H1 (cell line): ENCODE measurements around the gene CEP192. TPM values are rescaled to one million over a fixed set of nuclear protein-coding genes. Genes with fewer than 3 reads are reported as not detected.

ENCODE experiments used
- CTCF ChIA-PET: fragments of 300-600 bp; sonication (Branson Sonifier 250); formaldehyde crosslinking; loops from one replicate; lab custom pipeline; 2021; ENCODE audit not compliant: partially characterized antibody; lab: Charles Lee
- POLR2A ChIA-PET: fragments of 300-600 bp; sonication (Branson Sonifier 250); formaldehyde crosslinking; loops from one replicate; lab custom pipeline; 2021; ENCODE audit warnings: inconsistent platforms; ENCODE audit not compliant: partially characterized antibody; lab: Charles Lee
- DNase-seq, 2 experiments: peaks; one replicate each; pipeline versions ENCODE4 v3.0.0 to v3.0.0-alpha.2; 2010 to 2022; ENCODE audit warnings: low spot score in 2 of 2, low read depth in 1 of 2, mixed read lengths in 1 of 2
- FAIRE-seq: peaks from 2 replicates; lab custom pipeline; 2011; peaks lifted over from hg19 to GRCh38; lab: Jason Lieb, UNC
- H2AFZ ChIP-seq: 2 replicates; pipeline ENCODE4 v1.8.1; 2012; ENCODE audit warnings: low read length, inconsistent platforms
- H2AK5ac ChIP-seq: 2 replicates; pipeline ENCODE4 v1.6.1; 2013; ENCODE audit warnings: low read depth, low read length
- H2BK120ac ChIP-seq: replicated peaks from 2 replicates; pipeline ENCODE3; 2013; ENCODE audit warnings: low read depth, low read length, inconsistent platforms
- H2BK12ac ChIP-seq: 2 replicates; pipeline ENCODE4 v1.6.1; 2013; ENCODE audit warnings: low read depth, low read length
- H2BK15ac ChIP-seq: 2 replicates; pipeline ENCODE4 v1.6.1; 2013; ENCODE audit warnings: low read length
- H2BK20ac ChIP-seq: 2 replicates; pipeline ENCODE4 v1.6.1; 2013; ENCODE audit warnings: low read length
- H2BK5ac ChIP-seq: 2 replicates; pipeline ENCODE4 v1.6.1; 2013; ENCODE audit warnings: low read depth, low read length
- H3K14ac ChIP-seq: 2 replicates; pipeline ENCODE4 v1.6.1; 2013; ENCODE audit warnings: inconsistent platforms; ENCODE audit not compliant: insufficient read length
- H3K18ac ChIP-seq: 2 replicates; pipeline ENCODE4 v1.6.1; 2013; ENCODE audit warnings: low read length; ENCODE audit errors: extremely low read depth
- H3K23ac ChIP-seq: 2 replicates; pipeline ENCODE4 v1.6.1; 2013; ENCODE audit warnings: inconsistent platforms; ENCODE audit not compliant: insufficient read length
- H3K23me2 ChIP-seq: 2 replicates; pipeline ENCODE4 v1.6.1; 2013; ENCODE audit warnings: low read depth, low read length
- H3K27ac ChIP-seq: 2 replicates; pipeline ENCODE4 v1.6.1; 2011; ENCODE audit warnings: low read depth, low read length, inconsistent platforms
- H3K27me3 ChIP-seq, 4 experiments: replicated peaks in 1 of 4; 1 replicate in 1 of 4; 2 replicates in 3 of 4; pipeline versions ENCODE4 v1.6.1 to v1.8.1; 2011 to 2013; ENCODE audit warnings: low read length in 3 of 4, mild to moderate bottlenecking in 3 of 4, inconsistent platforms in 2 of 4, mixed read lengths in 2 of 4, moderate library complexity in 1 of 4; ENCODE audit not compliant: control insufficient read depth in 3 of 4, insufficient read depth in 3 of 4; ENCODE audit errors: extremely low read depth in 1 of 4
- H3K36me3 ChIP-seq, 4 experiments: 2 replicates each; pipeline versions ENCODE4 v1.6.1 to v1.8.1; 2011 to 2013; ENCODE audit warnings: mild to moderate bottlenecking in 4 of 4, low read length in 3 of 4, moderate library complexity in 2 of 4, control low read depth in 1 of 4, inconsistent platforms in 1 of 4; ENCODE audit not compliant: insufficient read depth in 4 of 4, control insufficient read depth in 2 of 4
- H3K4ac ChIP-seq: replicated peaks from 2 replicates; pipeline ENCODE3; 2013; ENCODE audit warnings: low read length, low read depth, mixed read lengths, inconsistent platforms; ENCODE audit not compliant: insufficient read length
- H3K4me1 ChIP-seq, 4 experiments: replicated peaks in 1 of 4; 1 replicate in 1 of 4; 2 replicates in 3 of 4; pipeline versions ENCODE4 v1.6.1 to v1.8.1; 2011 to 2013; ENCODE audit warnings: low read length in 3 of 4, inconsistent platforms in 2 of 4, mixed read lengths in 1 of 4; ENCODE audit not compliant: insufficient read depth in 4 of 4, control insufficient read depth in 3 of 4
- H3K4me2 ChIP-seq, 2 experiments: 2 replicates each; pipeline versions ENCODE4 v1.6.1 to v1.8.1; 2011 to 2013; ENCODE audit warnings: low read depth in 2 of 2, low read length in 2 of 2, control low read depth in 1 of 2, inconsistent platforms in 1 of 2, mild to moderate bottlenecking in 1 of 2; ENCODE audit not compliant: insufficient read depth in 1 of 2
- H3K4me3 ChIP-seq, 4 experiments: fragments of 200-600, 300-600 bp in 1 of 4; sonication (generic), shearing (Covaris generic), sonication (Bioruptor Twin) in 1 of 4; 2 replicates each; pipeline versions ENCODE4 v1.5.1 to v1.8.1; 2011 to 2016; ENCODE audit warnings: low read length in 4 of 4, low read depth in 3 of 4, control low read depth in 2 of 4, inconsistent platforms in 2 of 4, mild to moderate bottlenecking in 2 of 4, mixed read lengths in 1 of 4, moderate library complexity in 1 of 4; ENCODE audit not compliant: insufficient read depth in 2 of 4; ENCODE audit errors: extremely low read depth in 1 of 4
- H3K56ac ChIP-seq: replicated peaks from 2 replicates; pipeline ENCODE3; 2013; ENCODE audit warnings: low read depth, mild to moderate bottlenecking, mixed read lengths, low read length, inconsistent platforms; ENCODE audit not compliant: insufficient read length
- H3K79me1 ChIP-seq: 2 replicates; pipeline ENCODE4 v1.6.1; 2013; ENCODE audit warnings: low read depth, low read length, control low read depth
- H3K79me2 ChIP-seq, 2 experiments: 2 replicates each; pipeline versions ENCODE4 v1.6.1 to v1.8.1; 2012 to 2013; ENCODE audit warnings: low read length in 2 of 2, mild to moderate bottlenecking in 2 of 2, inconsistent platforms in 1 of 2; ENCODE audit not compliant: insufficient read depth in 2 of 2, control insufficient read depth in 1 of 2
- H3K9ac ChIP-seq, 4 experiments: replicated peaks in 1 of 4; 1 replicate in 1 of 4; 2 replicates in 3 of 4; pipeline versions ENCODE4 v1.6.1 to v1.8.1; 2011 to 2013; ENCODE audit warnings: low read depth in 3 of 4, low read length in 3 of 4, control low read depth in 2 of 4, mild to moderate bottlenecking in 2 of 4, moderate library complexity in 2 of 4, inconsistent platforms in 1 of 4; ENCODE audit errors: extremely low read depth in 1 of 4
- H3K9me3 ChIP-seq, 2 experiments: 2 replicates each; pipeline versions ENCODE4 v1.6.1 to v1.8.1; 2012 to 2013; ENCODE audit warnings: mild to moderate bottlenecking in 2 of 2, moderate library complexity in 2 of 2, control low read depth in 1 of 2, inconsistent platforms in 1 of 2, low read depth in 1 of 2, low read length in 1 of 2, mixed read lengths in 1 of 2; ENCODE audit not compliant: insufficient read depth in 2 of 2
- H4K20me1 ChIP-seq, 2 experiments: replicated peaks in 1 of 2; 2 replicates each; pipeline versions ENCODE3 to v1.8.1; 2011 to 2013; ENCODE audit warnings: inconsistent platforms in 2 of 2, low read length in 2 of 2, mild to moderate bottlenecking in 1 of 2; ENCODE audit not compliant: insufficient read depth in 2 of 2, control insufficient read depth in 1 of 2
- H4K5ac ChIP-seq: 2 replicates; pipeline ENCODE4 v1.6.1; 2013; ENCODE audit warnings: low read length, low read depth, mixed read lengths, inconsistent platforms; ENCODE audit not compliant: insufficient read length
- H4K8ac ChIP-seq: 2 replicates; pipeline ENCODE4 v1.8.0; 2013; ENCODE audit warnings: mild to moderate bottlenecking, moderate library complexity, low read length, inconsistent platforms; ENCODE audit not compliant: insufficient read depth; ENCODE audit errors: extremely low read depth
- H4K91ac ChIP-seq: replicated peaks from 2 replicates; pipeline ENCODE3; 2013; ENCODE audit warnings: low read length, mixed read lengths, inconsistent platforms; ENCODE audit not compliant: insufficient read length
- ASH2L ChIP-seq: fragments of 200-600, 300-600 bp; sonication (generic); IDR thresholded peaks from one replicate; pipeline ENCODE4 v1.7.1; 2017; ENCODE audit warnings: low read length
- FOSL1 ChIP-seq: IDR thresholded peaks from 2 replicates; pipeline ENCODE4 v1.6.1; 2011; ENCODE audit warnings: mild to moderate bottlenecking, low read depth, low read length, moderate library complexity; ENCODE audit not compliant: insufficient read depth
- HDAC6 ChIP-seq: IDR thresholded peaks from one replicate; pipeline ENCODE4 v1.7.1; 2012; ENCODE audit warnings: low read depth, mild to moderate bottlenecking, inconsistent platforms, low read length, moderate library complexity
- MAFK ChIP-seq: IDR thresholded peaks from 2 replicates; pipeline ENCODE4 v1.6.1; 2012; ENCODE audit warnings: low read depth, mild to moderate bottlenecking, improper control_type of control experiment, low read length
- RXRA ChIP-seq: IDR thresholded peaks from 2 replicates; pipeline ENCODE4 v1.6.1; 2011; ENCODE audit warnings: low read depth, mild to moderate bottlenecking, low read length, moderate library complexity; ENCODE audit not compliant: insufficient read depth
- WGBS, 2 experiments: shearing (Covaris generic) in 1 of 2; methylation state at CpG; one replicate each; pipeline versions ENCODE4 v1.1.6 to v1.1.7; 2013 to 2015; ENCODE audit warnings: low lambda C conversion rate in 2 of 2, mixed read lengths in 2 of 2, inconsistent platforms in 1 of 2, low coverage in 1 of 2, missing lambda C conversion rate in 1 of 2; ENCODE audit not compliant: insufficient replicate concordance in 2 of 2, insufficient coverage in 1 of 2, insufficient read length in 1 of 2; ENCODE audit errors: extremely low coverage in 1 of 2, missing lambda C conversion rate in 1 of 2; 5-methylcytosine and 5-hydroxymethylcytosine counted together
- polyA plus RNA-seq, 7 experiments: library from polyadenylated mRNA; depleted of rRNA in 3 of 7; stranded (reverse) in 5 of 7; unstranded in 2 of 7; fragments of >200 nt in 5 of 7; fragments of 200-250 nt in 2 of 7; gene quantifications; 1 replicate in 5 of 7; 2 replicates in 1 of 7; 4 replicates in 1 of 7; pipeline versions ENCODE4 v1.2.1 to v1.2.3, GENCODE V29; 2011 to 2013; ENCODE audit warnings: missing spikeins in 2 of 7, mixed read lengths in 2 of 7
- total RNA-seq: library from RNA; stranded (reverse); fragmentation: NEBNext Ultra II Directional; extraction: Animal tissue kit (Norgen Biotek cat#: 25700); gene quantifications from 2 replicates; pipeline ENCODE4 v1.2.1, GENCODE V29; 2021
- TF ChIP-seq, protein P1 (sequence below): IDR thresholded peaks from 2 replicates; pipeline ENCODE4 v1.6.1; 2011; ENCODE audit warnings: low read length, improper control_type of control experiment

CEP192 gene
- total and polyA plus RNA-seq, 2 of the 8 experiments (the other 6 are each of a cell fraction or from before 2014, with no cell fraction given) = 13.4 to 23.1 TPM

DNA sequence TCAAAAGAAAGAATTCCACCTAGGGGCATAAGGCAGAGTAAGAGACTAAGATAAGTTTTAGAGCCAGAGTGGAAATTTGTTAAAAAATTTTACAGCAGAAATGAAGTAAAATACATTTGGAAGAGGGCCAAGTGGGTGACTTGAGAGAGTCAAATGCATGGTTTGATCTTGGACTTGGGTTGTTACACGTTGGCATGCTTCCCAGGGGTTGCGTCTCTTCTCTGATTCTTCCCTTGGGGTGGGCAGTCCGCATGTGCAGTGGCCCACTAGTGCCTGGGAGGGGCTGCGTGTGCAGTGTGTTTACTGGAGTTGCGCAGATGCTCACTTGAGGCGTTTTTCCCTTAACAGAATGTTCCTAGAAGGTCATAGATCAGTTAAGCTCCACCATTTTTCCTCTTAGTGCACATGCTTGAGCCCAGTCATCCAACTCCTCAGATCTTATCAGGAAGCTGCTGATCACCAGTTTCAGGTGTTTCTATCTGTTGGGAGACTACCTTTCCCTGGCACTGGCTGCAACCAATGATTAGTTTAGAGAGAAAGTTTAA is 30.2 kb upstream of the CEP192 start:
- no peak overlapping the region for H3K14ac ChIP-seq
- H3K18ac ChIP-seq = no peak overlapping the region
- no peaks in the 10 kb centered on the region for H3K4me1 ChIP-seq
- H2BK5ac ChIP-seq = no peak overlapping the region
- H3K36me3 ChIP-seq = peaks cover 4 to 47% (median 20%) of the 10 kb centered on the region in 4 experiments; a peak in 6 of 8 replicates
- no peaks in the 10 kb centered on the region for H3K23me2 ChIP-seq
- 0 out of 2 replicates have a peak, but pooled peaks cover 2% of the 10 kb centered on the region for H3K79me1 ChIP-seq
- WGBS, 2 experiments = 93% methylated on average over 6 of the region's 6 CpGs; no CpG with 5 or more reads in 1 of the 2 experiments
- no peak overlapping the region for H3K4ac ChIP-seq
- no peak overlapping the region for H2AK5ac ChIP-seq
- H3K4me2 ChIP-seq = no peak overlapping the region
- no peak overlapping the region for H2BK15ac ChIP-seq
- no peaks in the 10 kb centered on the region for H3K27me3 ChIP-seq
- peaks cover 0 to 35% of the 10 kb centered on the region in 2 experiments; a peak in 2 of 4 replicates for H3K79me2 ChIP-seq
- no peak overlapping the region for H4K8ac ChIP-seq
- no peak overlapping the region for H3K56ac ChIP-seq
- H2BK120ac ChIP-seq = no peak overlapping the region
- CTCF ChIA-PET = no interaction called here
- no peak overlapping the region for H4K91ac ChIP-seq
- H3K23ac ChIP-seq = no peak overlapping the region
- DNase-seq (peak in 1 of 2 experiments; percentile 29), FAIRE-seq (no peak)
- no peak overlapping the region for H2BK12ac ChIP-seq
- H2AFZ ChIP-seq = no peak overlapping the region
- H3K27ac ChIP-seq = no peak overlapping the region
- no peaks in the 10 kb centered on the region for H4K20me1 ChIP-seq
- H3K9ac ChIP-seq = no peak overlapping the region
- no peak overlapping the region for H3K4me3 ChIP-seq
- no peak overlapping the region for H2BK20ac ChIP-seq
- no peak overlapping the region for H4K5ac ChIP-seq
- H3K9me3 ChIP-seq = no peaks in the 10 kb centered on the region
- no peak for TF ChIP-seq RXRA
- TF ChIP-seq FOSL1 = no peak
- TF ChIP-seq ASH2L = no peak
- TF ChIP-seq, protein P1, sequence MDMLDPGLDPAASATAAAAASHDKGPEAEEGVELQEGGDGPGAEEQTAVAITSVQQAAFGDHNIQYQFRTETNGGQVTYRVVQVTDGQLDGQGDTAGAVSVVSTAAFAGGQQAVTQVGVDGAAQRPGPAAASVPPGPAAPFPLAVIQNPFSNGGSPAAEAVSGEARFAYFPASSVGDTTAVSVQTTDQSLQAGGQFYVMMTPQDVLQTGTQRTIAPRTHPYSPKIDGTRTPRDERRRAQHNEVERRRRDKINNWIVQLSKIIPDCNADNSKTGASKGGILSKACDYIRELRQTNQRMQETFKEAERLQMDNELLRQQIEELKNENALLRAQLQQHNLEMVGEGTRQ = no peak
- TF ChIP-seq MAFK = no peak
- TF ChIP-seq HDAC6 = no peak
- POLR2A ChIA-PET = interaction anchor here (0.7 kb wide), 1 partner anchor 25 kb away, joined by 3 read pairs; no protein-coding TSS in a partner anchor
